ENCODE measurements around the gene CNTN2. TPM values are rescaled to one million over a fixed set of nuclear protein-coding genes. Genes with fewer than 3 reads are reported as not detected.

The CNTN2 gene
- total RNA-seq, 1 donor from 2014 or later: 208 TPM

DNA sequence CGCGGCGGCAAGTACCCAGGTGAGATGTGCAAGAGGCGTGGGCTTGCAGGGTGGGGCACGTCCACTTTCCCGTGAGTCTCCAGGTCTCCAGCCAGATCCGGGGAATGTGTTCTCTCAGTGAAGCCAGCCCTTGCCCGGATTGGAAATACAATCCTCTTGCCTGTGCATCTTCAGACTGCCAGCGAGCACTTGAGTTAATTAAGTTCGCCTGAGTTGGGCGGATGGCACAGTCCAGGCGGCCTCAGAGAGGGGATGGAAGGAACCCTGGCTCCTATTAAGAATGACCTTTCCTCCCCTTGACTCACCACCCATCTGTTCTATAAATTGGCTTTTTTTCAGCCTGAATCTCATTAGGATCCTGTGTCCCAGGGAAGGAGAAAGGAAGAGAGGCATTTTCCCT, 33.3 kb upstream of the CNTN2 start:
- Mint-ChIP-seq H3K27ac (ENCODE audit: unreplicated experiment) (peak overlapping the region; percentile 69), H3K36me3 (ENCODE audit: unreplicated experiment) (peaks cover 17% of the 10 kb centered on the region), H3K4me1 (ENCODE audit: low read depth, unreplicated experiment) (peaks cover 46% of the 10 kb centered on the region), H3K4me3 (ENCODE audit: unreplicated experiment) (peak overlapping the region; percentile 56), H3K27me3 (ENCODE audit: unreplicated experiment) (peaks cover 20% of the 10 kb centered on the region), H3K9me3 (ENCODE audit: unreplicated experiment) (peaks cover 31% of the 10 kb centered on the region)
- DNase-seq: no peak
- no peak for TF ChIP-seq CTCF (IDR thresholded peaks at IDR 0.05; ENCODE audit: partially characterized antibody, unreplicated experiment)

- Mint-ChIP-seq H3K4me3 (ENCODE audit: unreplicated experiment) (peak overlapping the region; percentile 44), H3K27ac (ENCODE audit: unreplicated experiment) (peak overlapping the region; percentile 53), H3K4me1 (ENCODE audit: low read depth, unreplicated experiment) (peaks cover 45% of the 10 kb centered on the region), H3K27me3 (ENCODE audit: unreplicated experiment) (peaks cover 22% of the 10 kb centered on the region), H3K9me3 (ENCODE audit: unreplicated experiment) (peaks cover 29% of the 10 kb centered on the region), H3K36me3 (ENCODE audit: unreplicated experiment) (peaks cover 14% of the 10 kb centered on the region)
- TF ChIP-seq CTCF (IDR thresholded peaks at IDR 0.05; ENCODE audit: partially characterized antibody, unreplicated experiment): no peak
- no peak for DNase-seq
Observed at GRCh38 chr1:205012391-205013140, 30.4 kb upstream of the CNTN2 start.

DNA sequence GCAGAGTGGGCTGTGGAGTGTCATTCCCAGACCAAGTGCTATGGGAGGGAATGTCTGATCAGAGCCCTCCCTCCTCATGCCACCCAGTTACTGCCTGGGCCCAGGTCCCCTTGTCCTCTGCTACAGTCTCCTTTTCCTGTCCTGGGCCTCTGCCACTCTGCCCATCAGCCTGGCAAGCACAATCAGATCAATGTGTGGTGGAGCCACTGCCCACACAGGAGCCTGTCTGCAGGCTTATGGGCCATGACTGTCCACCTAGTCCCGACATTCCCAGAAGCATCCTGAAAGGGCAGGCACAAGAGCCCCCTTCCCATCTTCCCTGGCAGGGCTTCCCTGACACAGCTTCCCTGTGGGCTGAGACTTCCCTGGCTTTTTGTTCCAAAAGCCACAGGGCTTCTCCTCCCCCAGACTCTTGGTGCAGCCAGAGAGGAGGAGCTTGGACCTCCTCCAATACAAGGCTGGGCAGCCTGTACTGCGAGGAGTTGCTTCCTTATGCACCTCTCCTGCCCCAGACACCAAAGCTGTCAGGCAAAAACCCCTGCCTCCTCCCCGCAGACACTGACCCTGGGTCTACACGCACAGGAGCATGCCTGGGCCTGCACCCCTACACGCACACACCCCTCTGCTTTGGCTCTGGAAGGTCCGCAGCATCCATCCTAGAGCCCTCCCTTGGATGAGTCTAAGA, 29.2 kb upstream of the CNTN2 start:
- peaks cover 14% of the 10 kb centered on the region for H3K36me3 Mint-ChIP-seq (ENCODE audit: unreplicated experiment)
- peak overlapping the region; percentile 26 for H3K4me3 Mint-ChIP-seq (ENCODE audit: unreplicated experiment)
- no peak for DNase-seq
- peaks cover 25% of the 10 kb centered on the region for H3K9me3 Mint-ChIP-seq (ENCODE audit: unreplicated experiment)
- H3K27ac Mint-ChIP-seq (ENCODE audit: unreplicated experiment): peak overlapping the region; percentile 45
- peaks cover 23% of the 10 kb centered on the region for H3K27me3 Mint-ChIP-seq (ENCODE audit: unreplicated experiment)
- TF ChIP-seq CTCF (IDR thresholded peaks at IDR 0.05; ENCODE audit: partially characterized antibody, unreplicated experiment): no peak
- peaks cover 45% of the 10 kb centered on the region for H3K4me1 Mint-ChIP-seq (ENCODE audit: low read depth, unreplicated experiment)

- H3K4me1 Mint-ChIP-seq (ENCODE audit: low read depth, unreplicated experiment): peaks cover 38% of the 10 kb centered on the region
- H3K4me3 Mint-ChIP-seq (ENCODE audit: unreplicated experiment): no peak overlapping the region
- no peak for TF ChIP-seq CTCF (IDR thresholded peaks at IDR 0.05; ENCODE audit: partially characterized antibody, unreplicated experiment)
- H3K27me3 Mint-ChIP-seq (ENCODE audit: unreplicated experiment): peaks cover 21% of the 10 kb centered on the region
- peaks cover 23% of the 10 kb centered on the region for H3K9me3 Mint-ChIP-seq (ENCODE audit: unreplicated experiment)
- no peak for DNase-seq
- no peak overlapping the region for H3K27ac Mint-ChIP-seq (ENCODE audit: unreplicated experiment)
- H3K36me3 Mint-ChIP-seq (ENCODE audit: unreplicated experiment): peaks cover 7% of the 10 kb centered on the region
Observed at GRCh38 chr1:205014783-205015182, 28.2 kb upstream of the CNTN2 start.

DNA sequence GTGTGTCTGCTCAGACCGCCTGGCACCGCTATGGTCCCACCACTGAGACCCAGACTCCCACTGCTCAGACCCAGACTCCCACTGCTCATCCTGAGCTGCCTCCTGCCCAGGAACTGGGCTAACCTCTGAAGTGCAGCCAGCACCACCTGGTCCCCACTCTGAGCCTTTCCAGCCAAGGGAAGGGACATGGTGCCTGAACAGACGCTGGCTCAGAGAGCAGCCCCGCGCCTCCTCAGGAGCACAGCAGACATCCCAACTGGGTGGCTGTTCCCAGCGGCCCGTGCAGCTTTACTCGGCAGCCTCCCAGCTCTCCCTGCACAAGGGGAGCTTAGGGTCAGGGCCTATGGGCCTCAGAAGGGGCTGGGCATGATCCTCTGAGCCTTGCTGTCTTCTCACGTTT, 27.8 kb upstream of the CNTN2 start:
- no peak for DNase-seq
- no peak for TF ChIP-seq CTCF (IDR thresholded peaks at IDR 0.05; ENCODE audit: partially characterized antibody, unreplicated experiment)
- H3K27me3 Mint-ChIP-seq (ENCODE audit: unreplicated experiment): peaks cover 21% of the 10 kb centered on the region
- H3K4me1 Mint-ChIP-seq (ENCODE audit: low read depth, unreplicated experiment): peaks cover 36% of the 10 kb centered on the region
- H3K36me3 Mint-ChIP-seq (ENCODE audit: unreplicated experiment): peaks cover 7% of the 10 kb centered on the region
- no peak overlapping the region for H3K27ac Mint-ChIP-seq (ENCODE audit: unreplicated experiment)
- H3K4me3 Mint-ChIP-seq (ENCODE audit: unreplicated experiment): no peak overlapping the region
- H3K9me3 Mint-ChIP-seq (ENCODE audit: unreplicated experiment): peaks cover 23% of the 10 kb centered on the region
